GM10847 (cell line): ENCODE data around the gene ALOX5.

Experiments used
- POLR2A ChIP-seq: IDR thresholded peaks from 2 replicates; pipeline ENCODE4 v1.6.1; 2011; ENCODE audit not compliant: insufficient read length; ENCODE audit errors: extremely low read depth

Gene ALOX5

DNA sequence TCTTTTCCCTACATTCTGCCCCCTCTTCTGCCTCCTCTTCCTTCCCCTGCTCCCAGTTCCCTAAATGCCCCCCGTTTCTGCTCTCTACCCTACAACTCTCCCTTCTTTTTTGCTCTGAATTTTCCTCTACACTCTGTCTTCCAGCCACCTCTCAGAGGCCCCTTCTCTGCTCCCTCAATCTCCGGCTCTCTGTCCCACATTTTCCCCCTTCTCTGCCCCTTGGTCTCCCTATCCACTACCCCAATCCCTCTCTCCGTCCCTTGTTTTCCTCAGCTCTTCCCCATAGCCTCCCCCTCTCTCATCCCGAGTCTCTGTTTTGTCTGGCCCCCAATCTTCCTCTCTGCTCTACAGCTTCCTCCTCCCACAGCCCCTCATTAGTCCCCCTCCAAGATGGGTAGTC is 3.3 kb downstream of the ALOX5 start:
- TF ChIP-seq POLR2A: no peak

DNA sequence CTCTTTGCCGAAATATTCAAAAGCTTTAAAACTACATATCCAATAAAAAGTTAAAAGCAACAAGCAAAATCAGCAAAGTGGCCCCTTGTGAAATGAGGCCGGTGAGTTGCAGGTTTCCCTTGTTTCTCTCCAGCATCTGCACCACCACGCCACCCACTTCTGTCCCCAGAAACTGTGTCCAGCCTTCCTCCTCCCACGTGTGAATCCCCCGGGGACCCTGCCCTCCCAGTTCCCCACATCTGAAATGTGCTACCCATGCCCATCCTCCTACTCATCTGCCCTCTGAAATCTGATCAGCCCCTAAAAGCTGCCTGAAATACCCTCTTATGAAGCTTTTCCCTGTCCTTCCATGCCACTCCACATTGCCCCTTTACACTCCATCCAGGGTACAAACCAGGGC is 3.8 kb downstream of the ALOX5 start:
- TF ChIP-seq POLR2A: no peak

DNA sequence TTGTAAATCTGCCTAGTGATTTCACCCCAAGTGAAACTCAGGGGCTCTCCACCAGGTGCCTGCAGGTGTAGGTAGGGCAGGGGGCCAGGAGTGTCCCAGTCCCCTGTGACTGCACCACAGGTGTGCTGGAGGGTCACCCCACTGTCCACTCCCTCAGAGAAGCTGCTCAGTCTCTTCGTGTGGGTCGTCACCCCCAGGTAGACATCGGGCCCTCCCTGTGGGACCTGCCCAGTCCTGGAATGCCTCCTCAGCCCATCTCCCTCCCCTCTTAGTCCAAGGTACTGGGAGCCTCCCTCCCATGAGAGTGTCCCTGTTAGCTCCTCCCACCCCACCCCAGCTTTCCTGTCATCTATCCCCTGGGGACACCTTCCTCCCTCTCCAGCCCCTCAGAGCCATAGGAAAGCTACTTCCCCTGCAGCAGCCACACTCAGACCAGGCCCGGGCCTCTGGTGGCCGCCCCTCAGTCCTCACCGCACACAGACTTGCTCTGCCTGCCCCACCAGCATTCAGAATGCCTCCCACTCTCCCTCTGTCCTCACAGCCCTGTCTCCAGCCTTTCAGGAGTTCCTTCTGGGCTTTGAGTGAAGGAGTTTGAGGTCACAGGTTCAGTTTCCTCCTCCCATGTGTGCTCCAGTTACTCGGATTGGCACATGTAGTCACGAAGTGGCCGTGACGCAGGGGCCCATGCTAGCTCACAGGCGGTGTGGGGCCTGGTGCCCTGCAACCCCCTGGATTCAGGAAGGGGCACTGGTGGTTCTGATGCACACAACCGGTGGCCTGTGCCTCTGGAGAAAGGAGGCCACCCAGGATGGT is 5.1 kb downstream of the ALOX5 start:
- no peak for TF ChIP-seq POLR2A

DNA sequence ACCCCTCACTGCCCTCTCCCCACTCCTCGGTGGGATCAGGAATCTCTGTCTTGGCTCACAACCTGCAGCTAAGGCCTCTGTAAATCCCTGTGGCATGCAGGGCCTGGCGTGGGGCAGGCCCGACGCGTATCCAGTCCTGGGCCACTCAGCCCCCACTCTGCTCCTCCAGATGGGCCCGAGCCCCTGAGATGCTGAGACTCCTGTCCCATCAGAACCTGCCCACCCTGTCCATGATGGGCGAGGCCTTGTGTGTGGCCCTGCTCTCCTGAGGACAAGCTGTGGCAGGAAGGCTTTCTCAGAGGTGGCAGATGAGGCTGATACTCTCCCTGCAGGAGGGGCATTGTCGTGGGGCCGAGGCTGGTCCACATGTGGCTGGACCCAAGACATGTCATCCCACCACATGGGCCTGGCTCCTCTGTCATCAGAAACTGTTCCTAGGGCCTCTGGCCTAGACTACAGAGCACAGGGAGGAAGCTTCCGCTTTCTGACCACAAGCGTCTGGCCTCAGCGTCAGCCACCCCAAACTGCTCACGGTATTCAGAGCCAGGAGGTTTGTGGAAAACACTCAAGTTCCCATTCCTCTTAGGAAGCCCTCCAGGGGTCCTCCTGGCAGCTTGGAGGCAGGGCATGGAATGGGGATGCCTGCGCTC is 6.0 kb downstream of the ALOX5 start:
- TF ChIP-seq POLR2A: no peak

DNA sequence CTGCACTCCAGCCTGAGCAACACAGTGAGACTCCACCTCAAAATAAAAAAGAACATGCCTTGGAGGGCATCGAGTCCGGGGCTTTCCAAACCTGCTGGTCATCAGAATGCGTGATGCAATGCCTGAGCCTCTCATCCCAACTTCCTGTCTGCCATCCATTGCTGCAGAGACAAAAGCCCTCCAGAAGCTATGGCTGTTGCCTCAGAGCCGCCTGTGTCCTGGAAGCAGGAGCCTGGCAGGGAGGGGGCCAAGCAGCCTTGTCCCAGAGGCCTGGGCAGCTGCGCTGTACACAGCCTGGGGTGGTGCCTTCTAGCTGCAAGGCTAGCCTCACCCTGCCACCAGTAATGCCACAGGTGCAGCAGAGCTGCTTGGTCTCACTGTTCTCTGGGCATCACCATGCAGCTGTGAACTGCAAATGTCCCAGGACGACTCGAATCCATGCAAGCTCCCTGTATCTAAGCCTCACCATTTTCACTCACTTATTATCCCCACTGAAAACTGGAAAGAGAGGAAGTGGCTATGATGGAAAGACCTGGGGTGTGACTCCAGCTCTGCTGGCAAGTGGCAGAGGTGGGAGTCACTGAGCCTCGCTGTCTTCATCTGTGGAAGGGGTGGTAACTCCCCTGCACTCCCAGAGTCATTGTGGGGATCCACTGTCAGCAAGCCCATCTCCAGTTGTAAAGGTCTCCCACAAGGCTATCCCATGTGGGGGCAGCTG is 7.0 kb downstream of the ALOX5 start:
- TF ChIP-seq POLR2A: no peak

DNA sequence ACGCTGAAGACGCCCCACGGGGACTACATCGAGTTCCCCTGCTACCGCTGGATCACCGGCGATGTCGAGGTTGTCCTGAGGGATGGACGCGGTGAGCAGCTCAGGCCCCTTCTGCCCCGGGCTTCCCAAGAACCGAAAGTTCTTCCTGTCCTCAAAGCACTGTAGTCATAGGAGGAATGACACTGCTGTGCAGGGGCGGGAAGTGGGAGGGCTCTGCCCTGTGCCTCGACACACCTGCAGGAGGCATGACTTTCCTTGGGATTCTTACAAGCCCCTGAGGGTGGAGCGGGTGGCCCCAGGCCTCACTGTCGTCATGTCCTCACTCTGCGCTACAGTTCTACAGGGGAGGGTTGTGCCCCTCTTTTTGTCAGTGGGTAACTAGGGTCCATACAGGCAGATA is 8.6 kb downstream of the ALOX5 start:
- TF ChIP-seq POLR2A: no peak

DNA sequence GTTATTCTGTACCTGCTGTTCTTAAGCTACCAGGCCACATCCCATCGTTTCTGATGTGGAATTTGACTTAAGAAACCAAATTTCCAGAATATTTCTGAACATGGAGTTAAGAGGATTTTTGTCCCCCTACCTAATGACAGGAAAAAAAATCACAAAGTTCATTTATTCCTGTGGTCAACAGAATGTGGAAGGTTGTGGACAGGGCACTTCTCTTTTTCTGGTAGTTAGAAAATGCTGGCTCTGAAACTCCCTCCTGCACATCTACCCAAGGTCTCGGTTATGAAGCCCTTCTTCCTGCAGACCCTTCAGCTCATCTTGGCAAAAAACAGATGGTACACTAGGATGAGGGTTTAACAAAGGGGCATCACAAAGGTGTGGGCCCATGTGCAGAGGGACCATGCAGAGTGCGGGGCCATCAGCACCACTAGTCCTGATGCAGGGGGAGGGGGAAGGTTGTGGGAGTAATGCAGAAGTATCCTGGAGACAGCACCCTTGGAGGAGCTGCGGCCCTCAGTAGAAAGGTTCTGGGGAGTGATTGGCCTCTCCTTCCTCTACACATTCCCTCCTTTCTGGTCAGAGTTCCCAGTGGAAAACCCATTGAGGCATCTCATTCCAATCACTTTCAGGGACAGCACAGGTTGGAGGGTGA is 9.8 kb downstream of the ALOX5 start:
- TF ChIP-seq POLR2A: no peak

DNA sequence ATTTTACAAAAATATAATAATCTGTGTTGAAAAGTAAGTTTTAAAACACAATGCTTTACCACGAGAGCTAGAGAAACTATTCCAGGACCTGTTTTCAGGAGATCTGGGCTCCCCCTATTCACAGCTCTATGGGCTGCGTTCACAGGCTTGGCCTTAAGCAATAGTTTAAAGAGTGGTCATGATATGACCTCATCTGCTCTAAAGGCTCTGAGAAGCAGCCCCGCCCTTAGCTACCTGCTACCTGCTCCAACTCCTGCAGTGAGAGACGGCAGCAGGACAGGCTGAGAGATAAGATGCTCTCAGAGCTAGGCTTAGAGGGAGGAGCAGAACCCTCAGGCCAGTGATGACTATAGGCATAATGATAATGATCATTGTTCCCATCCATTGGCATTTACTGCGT is 12.6 kb downstream of the ALOX5 start:
- TF ChIP-seq POLR2A: no peak

DNA sequence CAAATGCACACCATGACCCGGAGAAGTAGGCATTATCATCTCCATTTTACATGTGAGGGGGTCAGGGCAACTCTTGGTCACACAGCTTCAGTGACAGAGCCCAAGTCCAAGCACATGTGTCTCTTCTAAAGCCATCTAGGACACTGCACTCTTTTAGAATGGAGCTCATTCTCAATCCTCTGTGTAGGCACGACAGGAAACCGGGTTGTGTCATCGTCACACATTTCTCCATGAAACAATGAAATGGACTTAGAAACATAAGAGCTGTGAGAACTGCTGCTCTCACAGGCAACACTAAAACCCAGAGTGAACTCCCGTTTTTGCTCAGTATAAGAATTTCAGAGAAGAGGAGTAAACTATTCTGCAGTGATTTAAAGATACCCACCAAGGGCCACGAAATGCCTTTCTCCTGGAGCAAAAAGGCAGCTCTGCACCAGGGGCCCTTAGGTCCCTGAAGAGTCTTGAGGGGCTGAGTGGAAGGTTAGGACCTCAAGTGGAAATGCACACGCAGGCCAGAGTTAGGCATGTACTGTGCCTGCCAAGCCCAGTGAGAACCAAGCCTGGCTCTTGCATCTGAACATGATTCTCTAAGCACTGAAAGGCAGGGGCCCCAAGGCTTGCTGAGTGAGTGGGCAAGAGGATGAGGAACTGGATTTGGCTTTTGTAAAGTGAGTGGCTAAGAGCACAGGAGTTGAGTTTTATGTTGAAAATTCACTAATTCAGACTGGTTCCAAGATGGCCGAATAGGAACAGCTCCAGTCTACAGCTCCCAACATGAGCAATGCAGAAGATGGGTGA is 13.3 kb downstream of the ALOX5 start:
- TF ChIP-seq POLR2A: no peak

DNA sequence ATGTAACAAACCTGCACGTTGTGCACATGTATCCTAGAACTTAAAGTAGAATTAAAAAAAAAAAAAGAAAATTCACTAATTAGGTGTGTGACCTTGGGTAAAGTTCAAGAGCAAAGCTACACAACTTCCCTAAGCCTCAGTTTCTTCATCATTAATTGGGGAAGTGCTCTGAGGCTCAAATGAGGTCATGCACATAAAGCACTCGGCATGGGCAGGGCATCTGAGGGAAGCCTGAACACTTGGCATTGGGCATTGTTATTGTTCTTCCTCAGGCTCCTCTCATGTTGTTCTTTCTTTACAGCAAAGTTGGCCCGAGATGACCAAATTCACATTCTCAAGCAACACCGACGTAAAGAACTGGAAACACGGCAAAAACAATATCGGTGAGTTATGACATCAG is 21.5 kb downstream of the ALOX5 start:
- no peak for TF ChIP-seq POLR2A

DNA sequence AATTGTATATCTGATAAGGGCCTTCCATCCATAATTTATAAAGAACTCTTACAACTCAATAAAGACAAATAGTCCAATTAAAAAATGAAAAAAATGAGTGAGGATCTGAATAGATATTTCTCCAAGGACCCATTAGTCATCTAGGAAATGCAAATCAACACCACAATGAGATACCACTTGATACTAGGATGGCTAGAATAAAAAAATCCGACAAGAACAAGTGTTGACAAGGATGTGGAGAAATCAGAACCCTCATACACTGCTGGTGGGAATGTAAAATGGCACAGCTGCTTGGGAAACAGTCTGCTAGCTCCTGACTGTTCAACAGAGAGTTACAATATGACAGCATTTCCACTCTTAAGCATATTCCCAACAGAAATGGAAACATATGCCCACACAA is 24.6 kb downstream of the ALOX5 start:
- TF ChIP-seq POLR2A: no peak

DNA sequence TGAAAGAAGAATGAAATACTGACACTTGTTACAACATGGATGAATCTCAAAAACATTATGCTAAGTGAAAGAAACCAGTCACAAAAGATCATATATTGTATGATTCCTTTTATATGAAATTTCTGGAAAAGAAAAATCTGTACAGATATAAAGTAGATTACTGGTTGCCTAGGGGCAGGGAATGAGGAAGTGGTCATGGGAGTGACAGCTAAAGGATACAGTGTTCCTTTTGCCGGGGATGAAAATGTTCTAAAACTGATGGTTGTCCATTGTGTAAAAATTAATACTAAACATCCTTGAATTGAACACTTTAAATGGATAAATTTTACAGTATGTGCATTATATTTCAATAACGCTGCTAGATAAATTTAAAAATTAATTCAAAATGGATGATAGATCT is 25.1 kb downstream of the ALOX5 start:
- no peak for TF ChIP-seq POLR2A

DNA sequence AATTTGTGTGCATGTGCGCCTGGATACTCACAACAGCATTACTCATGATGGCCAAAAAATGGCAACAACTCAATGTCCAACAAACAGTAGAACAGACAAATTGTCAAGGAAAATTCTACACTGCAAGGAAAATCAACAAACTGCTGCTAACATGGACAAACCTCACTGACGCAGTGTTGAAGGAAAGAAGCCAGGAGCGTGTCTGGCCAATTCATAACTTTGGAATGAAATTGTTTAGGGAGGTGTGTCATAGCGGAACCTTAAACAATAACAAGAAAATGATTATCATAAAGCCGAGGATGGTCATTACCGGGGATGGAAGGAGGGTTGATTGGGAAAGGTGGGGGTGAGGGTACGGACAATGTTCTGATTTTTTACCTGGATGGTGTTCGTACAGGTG is 29.1 kb downstream of the ALOX5 start:
- no peak for TF ChIP-seq POLR2A

DNA sequence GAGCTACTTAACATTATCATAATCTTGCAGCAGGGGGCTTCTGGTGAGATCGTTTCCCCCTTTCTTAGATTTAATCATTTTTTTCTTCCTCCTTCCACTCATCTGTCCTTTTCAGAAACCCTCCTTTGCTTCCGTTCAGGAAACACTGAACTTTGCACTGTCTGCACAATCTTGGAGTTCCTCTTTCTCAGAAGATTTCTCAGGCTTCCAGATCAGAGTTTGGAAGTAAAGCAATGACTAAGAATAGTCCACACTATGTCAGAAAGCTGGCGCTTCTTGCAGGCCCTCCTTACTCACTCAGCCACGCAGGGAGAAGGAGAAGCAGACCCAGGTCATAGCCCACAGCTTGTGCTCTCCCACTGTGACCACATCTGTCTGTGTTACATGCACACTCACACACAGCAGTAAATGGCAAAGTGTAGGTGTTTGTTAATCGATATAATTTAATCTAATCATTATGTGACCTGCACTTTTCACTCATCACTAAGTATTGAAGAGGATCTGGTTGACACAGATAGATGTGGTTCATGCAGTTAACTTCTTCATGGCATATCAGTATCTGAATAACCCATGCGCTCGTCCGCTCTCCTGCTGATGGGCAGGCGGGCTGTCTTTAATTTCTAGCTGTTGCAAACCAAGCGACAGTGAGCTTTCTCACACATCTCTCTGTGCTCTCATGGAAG is 30.2 kb downstream of the ALOX5 start:
- no peak for TF ChIP-seq POLR2A
